Measurements from ENCODE around the gene REPS2. TPM values are rescaled to one million over a fixed set of nuclear protein-coding genes. Genes with fewer than 3 reads are reported as not detected.

The REPS2 gene
- total RNA-seq, 1 donor from 2014 or later = 4.7 TPM

DNA sequence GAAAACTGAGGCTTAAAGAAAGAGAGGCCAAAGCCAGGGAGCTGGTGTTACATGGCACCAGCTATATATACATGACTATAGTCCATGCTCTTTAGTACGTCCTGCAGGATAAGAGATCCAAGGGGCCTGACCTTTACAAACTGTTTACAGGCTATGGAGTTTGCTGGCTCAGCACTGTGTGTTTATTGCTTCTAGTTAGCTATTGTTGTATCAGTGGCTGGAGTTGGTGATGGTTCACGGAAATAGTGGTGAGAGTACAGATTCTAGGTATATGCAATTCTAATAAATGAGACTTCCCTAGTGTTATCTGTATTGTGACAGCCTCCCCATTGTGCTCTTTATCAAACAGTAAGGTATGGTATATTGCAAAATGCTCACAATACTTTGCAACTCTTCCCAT lies 46.5 kb downstream of the REPS2 start:
- intact Hi-C loops (cut with DNase I) = no loop called here
- Histone ChIP-seq H3K27ac (no peak overlapping the region), H3K27me3 (no peaks in the 10 kb centered on the region), H3K4me1 (no peaks in the 10 kb centered on the region), H3K36me3 (no peaks in the 10 kb centered on the region), H3K4me3 (no peak overlapping the region), H3K9me3 (no peaks in the 10 kb centered on the region)
- no peak for DNase-seq (ENCODE audit: low spot score in 2 of 2)
- TF ChIP-seq CTCF (IDR thresholded peaks at IDR 0.05) = no peak

DNA sequence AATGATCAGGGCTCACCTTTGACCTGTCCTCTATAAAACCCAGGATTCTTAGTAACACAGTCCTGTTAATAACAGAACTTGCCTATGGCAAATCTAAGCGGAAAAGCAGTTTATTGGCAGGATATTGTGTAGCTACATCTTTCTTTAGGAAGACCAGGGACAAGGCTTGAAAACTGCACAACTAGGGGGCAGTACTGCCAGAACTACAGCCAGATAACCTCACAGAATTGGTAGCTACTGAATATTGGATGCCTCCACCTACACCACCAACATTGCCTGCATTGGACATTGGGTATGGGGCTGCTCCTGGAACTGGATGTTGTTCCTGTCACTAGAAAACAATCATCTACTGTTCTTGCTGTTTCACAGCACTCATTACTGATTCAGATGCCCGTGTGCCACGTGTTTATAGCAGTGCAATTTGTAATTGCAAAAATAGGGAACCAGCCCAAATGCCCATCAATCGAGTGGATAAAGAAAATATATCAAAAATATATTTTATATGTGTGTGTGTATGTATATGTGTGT lies 47.4 kb downstream of the REPS2 start:
- intact Hi-C loops (cut with DNase I) = no loop called here
- DNase-seq (ENCODE audit: low spot score in 2 of 2) = no peak
- no peak for TF ChIP-seq CTCF (IDR thresholded peaks at IDR 0.05)

GRCh38 chrX:16994736-16995135 lies 48.3 kb downstream of the REPS2 start:
- H3K9me3 ChIP-seq = no peaks in the 10 kb centered on the region
- H3K27ac ChIP-seq = no peak overlapping the region
- H3K27me3 ChIP-seq = no peaks in the 10 kb centered on the region
- no peaks in the 10 kb centered on the region for H3K36me3 ChIP-seq
- H3K4me3 ChIP-seq = no peak overlapping the region
- DNase-seq (ENCODE audit: low spot score in 2 of 2) = no peak
- TF ChIP-seq CTCF (IDR thresholded peaks at IDR 0.05) = no peak
- no peaks in the 10 kb centered on the region for H3K4me1 ChIP-seq
- intact Hi-C loops (cut with DNase I) = no loop called here

More for the DNA sequence above, 47.4 kb downstream of the REPS2 start:
- Histone ChIP-seq H3K4me3 (no peak overlapping the region), H3K27me3 (no peaks in the 10 kb centered on the region), H3K9me3 (no peaks in the 10 kb centered on the region), H3K36me3 (no peaks in the 10 kb centered on the region), H3K4me1 (no peaks in the 10 kb centered on the region), H3K27ac (no peak overlapping the region)

DNA sequence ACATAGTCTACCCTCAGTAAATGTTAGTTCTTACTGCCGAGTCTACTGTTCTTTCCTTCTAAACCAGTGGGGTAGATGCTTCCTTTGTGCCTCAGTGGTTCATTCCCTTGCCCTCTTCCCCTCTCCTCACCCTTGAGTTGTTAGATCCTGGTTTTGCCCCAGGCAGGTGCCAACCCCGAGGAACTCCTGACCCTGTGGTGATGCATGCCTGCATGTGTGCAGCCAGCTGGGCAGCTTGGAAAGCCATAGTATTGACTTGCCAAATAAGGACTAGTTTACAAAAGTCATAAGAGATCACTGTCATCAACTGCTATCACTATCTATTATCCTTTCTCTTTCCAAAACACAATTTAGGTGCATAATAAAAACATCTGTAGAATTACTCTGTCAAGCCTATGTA lies 50.9 kb downstream of the REPS2 start:
- Histone ChIP-seq H3K27ac (no peak overlapping the region), H3K4me1 (no peaks in the 10 kb centered on the region), H3K9me3 (no peaks in the 10 kb centered on the region), H3K27me3 (no peaks in the 10 kb centered on the region), H3K36me3 (no peaks in the 10 kb centered on the region), H3K4me3 (no peak overlapping the region)
- intact Hi-C loops (cut with DNase I) = no loop called here
- DNase-seq (ENCODE audit: low spot score in 2 of 2) = no peak
- TF ChIP-seq CTCF (IDR thresholded peaks at IDR 0.05) = no peak

GRCh38 chrX:16999275-16999674 lies 52.8 kb downstream of the REPS2 start:
- TF ChIP-seq CTCF (IDR thresholded peaks at IDR 0.05) = no peak
- Histone ChIP-seq H3K36me3 (no peaks in the 10 kb centered on the region), H3K4me3 (no peak overlapping the region), H3K27ac (no peak overlapping the region), H3K9me3 (no peaks in the 10 kb centered on the region), H3K4me1 (no peaks in the 10 kb centered on the region), H3K27me3 (no peaks in the 10 kb centered on the region)
- no peak for DNase-seq (ENCODE audit: low spot score in 2 of 2)
- intact Hi-C loops (cut with DNase I) = no loop called here

- H3K9me3 ChIP-seq = no peaks in the 10 kb centered on the region
- intact Hi-C loops (cut with DNase I) = no loop called here
- no peak for DNase-seq (ENCODE audit: low spot score in 2 of 2)
Observed at GRCh38 chrX:17000751-17001150, 54.3 kb downstream of the REPS2 start.

More at GRCh38 chrX:17000751-17001150, 54.3 kb downstream of the REPS2 start:
- H3K27ac ChIP-seq = no peak overlapping the region
- TF ChIP-seq CTCF (IDR thresholded peaks at IDR 0.05) = no peak
- H3K36me3 ChIP-seq = no peaks in the 10 kb centered on the region
- no peak overlapping the region for H3K4me3 ChIP-seq
- H3K27me3 ChIP-seq = no peaks in the 10 kb centered on the region
- H3K4me1 ChIP-seq = no peaks in the 10 kb centered on the region
